IMR-90 (cell line): ENCODE results near the gene DIP2C. TPM values are rescaled to one million over a fixed set of nuclear protein-coding genes. Genes with fewer than 3 reads are reported as not detected.

Experiments used
- ATAC-seq: fragments of 200-7000 bp; cut with Tn5 transposase; 2 replicates; pipeline ENCODE4 v1.9.1; 2020; ENCODE audit warnings: low read depth, mild to moderate bottlenecking, moderate library complexity
- BruUV-seq: library from RNA; stranded (reverse); fragments of 400-500 nt; replicated peaks from 2 replicates; lab custom pipeline; 2021; lab: Mats Ljungman, UMichigan
- CTCF ChIA-PET: fragments of 300-600 bp; formaldehyde crosslinking; extraction: SDS; loops from one replicate; lab custom pipeline; 2021; ENCODE audit warnings: antibody characterized with exemption; lab: Yijun Ruan, JAX
- POLR2A ChIA-PET: fragments of 300-600 bp; sonication (Branson Sonifier 250); formaldehyde crosslinking; loops from one replicate; lab custom pipeline; 2022; ENCODE audit warnings: antibody characterized with exemption; ENCODE audit not compliant: unreplicated experiment; lab: Charles Lee
- DNase-seq: peaks from one replicate; pipeline ENCODE4 v3.0.0; 2013
- H2AFZ ChIP-seq: replicated peaks from 2 replicates; pipeline ENCODE3; 2013; ENCODE audit warnings: low read length, mild to moderate bottlenecking; ENCODE audit not compliant: poor library complexity
- H2AK5ac ChIP-seq: 2 replicates; pipeline ENCODE4 v1.6.1; 2013; ENCODE audit warnings: low read depth, low read length, inconsistent platforms
- H2AK9ac ChIP-seq: replicated peaks from 2 replicates; pipeline ENCODE3; 2013; ENCODE audit warnings: mild to moderate bottlenecking, low read depth, low read length, moderate library complexity; ENCODE audit not compliant: poor library complexity
- H2BK120ac ChIP-seq: 2 replicates; pipeline ENCODE4 v1.6.1; 2013; ENCODE audit warnings: low read depth, low read length, inconsistent platforms
- H2BK15ac ChIP-seq: 3 replicates; pipeline ENCODE4 v1.6.1; 2013; ENCODE audit warnings: low read depth, low read length, inconsistent platforms
- H2BK20ac ChIP-seq: 2 replicates; pipeline ENCODE4 v1.6.1; 2013; ENCODE audit warnings: low read depth, mild to moderate bottlenecking, inconsistent platforms, low read length, moderate library complexity
- H2BK5ac ChIP-seq: 2 replicates; pipeline ENCODE4 v1.6.1; 2013; ENCODE audit warnings: mild to moderate bottlenecking, low read depth, low read length, inconsistent platforms; ENCODE audit not compliant: poor library complexity, severe bottlenecking
- H3K14ac ChIP-seq: replicated peaks from 2 replicates; pipeline ENCODE4 v1.6.1; 2013; ENCODE audit warnings: low read depth, low read length, inconsistent platforms
- H3K18ac ChIP-seq: 2 replicates; pipeline ENCODE4 v1.6.1; 2013; ENCODE audit warnings: low read depth, low read length, control low read depth
- H3K23ac ChIP-seq: 2 replicates; pipeline ENCODE4 v1.6.1; 2013; ENCODE audit warnings: low read depth, low read length, inconsistent platforms
- H3K27ac ChIP-seq: 2 replicates; pipeline ENCODE4 v1.5.1; 2013; ENCODE audit warnings: mild to moderate bottlenecking, control low read depth, low read length; ENCODE audit not compliant: insufficient read depth
- H3K27me3 ChIP-seq: 2 replicates; pipeline ENCODE4 v1.6.1; 2013; ENCODE audit warnings: low read length; ENCODE audit not compliant: control insufficient read depth, insufficient read depth
- H3K36me3 ChIP-seq: 2 replicates; pipeline ENCODE4 v1.6.1; 2013; ENCODE audit warnings: low read length, mixed read lengths; ENCODE audit not compliant: control insufficient read depth, insufficient read depth
- H3K4ac ChIP-seq: 2 replicates; pipeline ENCODE4 v1.6.1; 2013; ENCODE audit warnings: low read depth, low read length, inconsistent platforms
- H3K4me1 ChIP-seq: 2 replicates; pipeline ENCODE4 v1.6.1; 2013; ENCODE audit warnings: low read length, mixed read lengths; ENCODE audit not compliant: control insufficient read depth, insufficient read depth
- H3K4me2 ChIP-seq: 2 replicates; pipeline ENCODE4 v1.6.1; 2013; ENCODE audit warnings: low read depth, mild to moderate bottlenecking, control low read depth, low read length, moderate library complexity
- H3K4me3 ChIP-seq: 2 replicates; pipeline ENCODE4 v1.5.1; 2013; ENCODE audit warnings: low read depth, mild to moderate bottlenecking, control low read depth, low read length, moderate library complexity; ENCODE audit not compliant: insufficient read depth
- H3K56ac ChIP-seq: 2 replicates; pipeline ENCODE4 v1.6.1; 2013; ENCODE audit warnings: low read length, inconsistent platforms; ENCODE audit not compliant: insufficient read depth; ENCODE audit errors: extremely low read depth
- H3K79me1 ChIP-seq, 2 experiments: 2 replicates each; pipeline ENCODE4 v1.6.1; 2013; ENCODE audit warnings: low read length in 2 of 2, inconsistent platforms in 1 of 2, low read depth in 1 of 2
- H3K9ac ChIP-seq: 2 replicates; pipeline ENCODE4 v1.6.1; 2013; ENCODE audit warnings: low read depth, low read length, control low read depth
- H3K9me1 ChIP-seq: 2 replicates; pipeline ENCODE4 v1.6.1; 2013; ENCODE audit warnings: low read length, inconsistent platforms; ENCODE audit not compliant: insufficient read depth
- H3K9me3 ChIP-seq: 2 replicates; pipeline ENCODE4 v1.6.1; 2013; ENCODE audit warnings: low read length; ENCODE audit not compliant: control insufficient read depth, insufficient read depth
- H4K20me1 ChIP-seq: 2 replicates; pipeline ENCODE4 v1.6.1; 2013; ENCODE audit warnings: low read length, inconsistent platforms; ENCODE audit not compliant: insufficient read depth
- H4K5ac ChIP-seq: 2 replicates; pipeline ENCODE4 v1.6.1; 2013; ENCODE audit warnings: mild to moderate bottlenecking, low read depth, low read length, control low read depth
- H4K8ac ChIP-seq, 2 experiments: 2 replicates each; pipeline ENCODE4 v1.6.1; 2013; ENCODE audit warnings: low read depth in 2 of 2, low read length in 2 of 2, control low read depth in 1 of 2, inconsistent platforms in 1 of 2
- H4K91ac ChIP-seq: 2 replicates; pipeline ENCODE4 v1.6.1; 2013; ENCODE audit warnings: low read depth, low read length, inconsistent platforms; ENCODE audit not compliant: insufficient read depth
- BHLHE40 ChIP-seq: fragments of 150-350 bp; IDR thresholded peaks from 2 replicates; pipeline ENCODE4 v1.6.1; 2016; ENCODE audit warnings: mild to moderate bottlenecking, low read depth, low read length
- CEBPB ChIP-seq: IDR thresholded peaks from 2 replicates; pipeline ENCODE4 v1.6.1; 2012; ENCODE audit warnings: low read depth, low read length, improper control_type of control experiment
- CHD1 ChIP-seq: IDR thresholded peaks from 2 replicates; pipeline ENCODE4 v1.6.1; 2012; ENCODE audit warnings: low read depth, low read length, improper control_type of control experiment
- CTCF ChIP-seq: conservative IDR thresholded peaks from 2 replicates; pipeline ENCODE4 v1.5.1; 2012; ENCODE audit warnings: mild to moderate bottlenecking, low read depth, low read length, improper control_type of control experiment
- ELK1 ChIP-seq: fragments of 150-350 bp; IDR thresholded peaks from 2 replicates; pipeline ENCODE4 v1.6.1; 2016; ENCODE audit warnings: low read depth, mild to moderate bottlenecking, low read length, moderate library complexity, borderline replicate concordance
- FOS ChIP-seq: fragments of 150-350 bp; IDR thresholded peaks from 2 replicates; pipeline ENCODE4 v1.6.1; 2016; ENCODE audit warnings: low read depth, low read length
- MAFK ChIP-seq: IDR thresholded peaks from 2 replicates; pipeline ENCODE4 v1.6.1; 2012; ENCODE audit warnings: low read depth, low read length, improper control_type of control experiment
- MAZ ChIP-seq: IDR thresholded peaks from 2 replicates; pipeline ENCODE4 v1.6.1; 2012; ENCODE audit warnings: low read depth, mild to moderate bottlenecking, low read length, improper control_type of control experiment, moderate library complexity, borderline replicate concordance
- MXI1 ChIP-seq: IDR thresholded peaks from 2 replicates; pipeline ENCODE4 v1.6.1; 2012; ENCODE audit warnings: low read depth, mild to moderate bottlenecking, low read length, moderate library complexity, borderline replicate concordance
- NFE2L2 ChIP-seq: fragments of 150-350 bp; IDR thresholded peaks from 2 replicates; pipeline ENCODE4 v1.6.1; 2016; ENCODE audit warnings: low read depth, mild to moderate bottlenecking, low read length
- POLR2A ChIP-seq: IDR thresholded peaks from 2 replicates; pipeline ENCODE4 v1.6.1; 2012; ENCODE audit warnings: mild to moderate bottlenecking, low read depth, low read length
- RAD21 ChIP-seq: IDR thresholded peaks from 2 replicates; pipeline ENCODE4 v1.6.1; 2012; ENCODE audit warnings: low read length, improper control_type of control experiment
- RCOR1 ChIP-seq: IDR thresholded peaks from 2 replicates; pipeline ENCODE4 v1.6.1; 2012; ENCODE audit warnings: mild to moderate bottlenecking, low read length, improper control_type of control experiment; ENCODE audit not compliant: insufficient replicate concordance
- RFX5 ChIP-seq: IDR thresholded peaks from 2 replicates; pipeline ENCODE4 v1.8.0; 2012; ENCODE audit warnings: low read depth, mild to moderate bottlenecking, low read length, moderate library complexity
- SMC3 ChIP-seq: fragments of 150-350 bp; IDR thresholded peaks from 2 replicates; pipeline ENCODE4 v1.6.1; 2016; ENCODE audit warnings: low read depth, mild to moderate bottlenecking, antibody characterized with exemption, low read length, moderate library complexity
- USF2 ChIP-seq: fragments of 150-350 bp; IDR thresholded peaks from 2 replicates; pipeline ENCODE4 v1.6.1; 2017; ENCODE audit warnings: mild to moderate bottlenecking, antibody characterized with exemption, low read length, low read depth
- WGBS, 2 experiments: methylation state at CpG; one replicate each; pipeline versions ENCODE4 v1.1.5 to v1.1.7; 2013; ENCODE audit warnings: missing lambda C conversion rate in 2 of 2; ENCODE audit not compliant: insufficient read length in 1 of 2; ENCODE audit errors: extremely low coverage in 2 of 2; 5-methylcytosine and 5-hydroxymethylcytosine counted together
- dilution Hi-C: fragments of 300-500 bp; cut with HindIII; formaldehyde crosslinking; loops from one replicate; pipeline ENCODE4 v1.14.3; 2018; ENCODE audit warnings: low sequenced_read_pairs; ENCODE audit not compliant: unreplicated experiment
- in situ Hi-C: fragments of 300-500 bp; cut with MboI; formaldehyde crosslinking; loops from 3 replicates; pipeline ENCODE4 v1.14.3; 2019; ENCODE audit warnings: low sequenced_read_pairs, inconsistent platforms, mixed read lengths
- intact Hi-C: fragments of 100-400 bp; cut with micrococcal nuclease; formaldehyde crosslinking; loops from 2 replicates; pipeline ENCODE4 v1.10.0; 2022
- polyA plus RNA-seq, 3 experiments: library from polyadenylated mRNA; depleted of rRNA; stranded (reverse); fragments of >200 nt; gene quantifications; 2 replicates each; pipeline ENCODE4 v1.2.3, GENCODE V29; 2012; ENCODE audit warnings: low replicate concordance in 1 of 3
- total RNA-seq: library from RNA; depleted of rRNA; stranded (reverse); fragments of >200 nt; gene quantifications from 2 replicates; pipeline ENCODE4 v1.2.3, GENCODE V29; 2012

The DIP2C gene
- total and polyA plus RNA-seq, 2 of the 4 experiments (the other 2 are of a cell fraction), result 8.6 to 17.3 TPM

GRCh38 chr10:729213-729612 lies 39.7 kb upstream of the DIP2C start:
- H3K36me3 ChIP-seq, result no peaks in the 10 kb centered on the region
- 63% methylated on average over 3 of the region's 8 CpGs; no CpG with 5 or more reads in 1 of the 2 experiments for WGBS, 2 experiments
- H3K9ac ChIP-seq, result no peak overlapping the region
- H3K4me2 ChIP-seq, result no peak overlapping the region
- H3K18ac ChIP-seq, result no peak overlapping the region
- no peak overlapping the region for H3K23ac ChIP-seq
- H4K91ac ChIP-seq, result no peak overlapping the region
- H3K27ac ChIP-seq, result no peak overlapping the region
- no peak overlapping the region for H3K56ac ChIP-seq
- intact Hi-C loops, result no loop called here
- ChIA-PET CTCF (no interaction called here), POLR2A (no interaction called here)
- no peak overlapping the region for H2AK9ac ChIP-seq
- H3K9me3 ChIP-seq, result peaks cover under 1% of the 10 kb centered on the region
- H2BK15ac ChIP-seq, result no peak overlapping the region
- H4K5ac ChIP-seq, result no peak overlapping the region
- H3K4me1 ChIP-seq, result no peaks in the 10 kb centered on the region
- peaks cover 21% of the 10 kb centered on the region for H3K27me3 ChIP-seq
- H3K4ac ChIP-seq, result no peak overlapping the region
- no TSS peak for BruUV-seq
- TF ChIP-seq POLR2A, result no peak
- TF ChIP-seq CHD1, result no peak
- no peak for TF ChIP-seq RFX5
- TF ChIP-seq BHLHE40, result no peak
- no peak for TF ChIP-seq USF2
- TF ChIP-seq FOS, result no peak
- no peak for TF ChIP-seq RAD21
- no peak for TF ChIP-seq MXI1
- no peak for TF ChIP-seq SMC3
- no peak for TF ChIP-seq RCOR1
- TF ChIP-seq NFE2L2, result no peak
- TF ChIP-seq MAZ, result no peak
- no peak for TF ChIP-seq ELK1
- no peak for TF ChIP-seq MAFK
- TF ChIP-seq CEBPB, result no peak
- TF ChIP-seq CTCF, result no peak
- in situ Hi-C loops, result no loop called here
- DNase-seq, result no peak
- no peak overlapping the region for H2AK5ac ChIP-seq
- no peak overlapping the region for H2BK20ac ChIP-seq
- no peak overlapping the region for H3K14ac ChIP-seq
- H4K20me1 ChIP-seq, result no peaks in the 10 kb centered on the region
- H4K8ac ChIP-seq, result no peak overlapping the region
- no peak overlapping the region for H3K4me3 ChIP-seq
- no peak overlapping the region for H2BK120ac ChIP-seq
- H2BK5ac ChIP-seq, result no peak overlapping the region
- ATAC-seq, result no peak
- no peak overlapping the region for H2AFZ ChIP-seq
- dilution Hi-C loops, result no loop called here
- H3K79me1 ChIP-seq, result no peaks in the 10 kb centered on the region
- no peaks in the 10 kb centered on the region for H3K9me1 ChIP-seq
